Neuronal stem cell (in vitro differentiated cells): ENCODE measurements around the gene JAG2.

Experiments
- DNase-seq: peaks from one replicate; pipeline ENCODE4 v3.0.0-alpha.2; 2013; ENCODE audit warnings: low spot score
- H2AFZ ChIP-seq: one replicate; pipeline ENCODE4 v1.6.1; 2013; ENCODE audit warnings: mild to moderate bottlenecking, low read length, inconsistent platforms
- H2AK5ac ChIP-seq: 2 replicates; pipeline ENCODE4 v1.6.1; 2013; ENCODE audit warnings: low read depth, mild to moderate bottlenecking, inconsistent platforms, low read length, moderate library complexity, mixed read lengths
- H2BK120ac ChIP-seq: 2 replicates; pipeline ENCODE4 v1.6.1; 2013; ENCODE audit warnings: low read depth, mild to moderate bottlenecking, inconsistent platforms, low read length, moderate library complexity, mixed read lengths
- H2BK12ac ChIP-seq: one replicate; pipeline ENCODE4 v1.6.1; 2013; ENCODE audit warnings: low read length, inconsistent platforms
- H2BK15ac ChIP-seq: 2 replicates; pipeline ENCODE4 v1.6.1; 2013; ENCODE audit warnings: mild to moderate bottlenecking, low read length, inconsistent platforms, mixed read lengths
- H2BK5ac ChIP-seq: one replicate; pipeline ENCODE4 v1.6.1; 2013; ENCODE audit warnings: inconsistent platforms, mild to moderate bottlenecking, low read length, moderate library complexity
- H3K14ac ChIP-seq: one replicate; pipeline ENCODE4 v1.6.1; 2013; ENCODE audit warnings: low read length, inconsistent platforms
- H3K18ac ChIP-seq: 2 replicates; pipeline ENCODE4 v1.6.1; 2013; ENCODE audit warnings: low read length, inconsistent platforms
- H3K23ac ChIP-seq: 2 replicates; pipeline ENCODE4 v1.6.1; 2013; ENCODE audit warnings: low read depth, mild to moderate bottlenecking, mixed read lengths, low read length, inconsistent platforms; ENCODE audit not compliant: poor library complexity
- H3K27ac ChIP-seq: replicated peaks from 3 replicates; pipeline ENCODE4 v1.5.1; 2013; ENCODE audit warnings: low read length, inconsistent platforms
- H3K27me3 ChIP-seq, 3 experiments: 2 replicates each; pipeline ENCODE4 v1.6.1; 2013; ENCODE audit warnings: low read length in 3 of 3, mild to moderate bottlenecking in 2 of 3, inconsistent platforms in 1 of 3, low read depth in 1 of 3, mixed read lengths in 1 of 3, moderate library complexity in 1 of 3; ENCODE audit not compliant: control insufficient read depth in 3 of 3, insufficient read depth in 3 of 3
- H3K36me3 ChIP-seq, 2 donors: replicated peaks in 1 of 2; 2 replicates each; pipeline ENCODE4 v1.6.1; 2013; ENCODE audit warnings: low read length in 2 of 2; ENCODE audit not compliant: control insufficient read depth in 2 of 2, insufficient read depth in 2 of 2
- H3K4ac ChIP-seq: 2 replicates; pipeline ENCODE4 v1.6.1; 2013; ENCODE audit warnings: inconsistent platforms, mild to moderate bottlenecking, low read length, moderate library complexity
- H3K4me1 ChIP-seq, 2 donors: 1 replicate in 1 of 2; 2 replicates in 1 of 2; pipeline ENCODE4 v1.6.1; 2013; ENCODE audit warnings: low read length in 2 of 2, low read depth in 1 of 2; ENCODE audit not compliant: control insufficient read depth in 2 of 2, insufficient read depth in 1 of 2
- H3K4me2 ChIP-seq: one replicate; pipeline ENCODE4 v1.6.1; 2013; ENCODE audit warnings: mild to moderate bottlenecking, low read length, inconsistent platforms; ENCODE audit not compliant: insufficient read depth, poor library complexity, severe bottlenecking
- H3K4me3 ChIP-seq, 2 donors: 2 replicates each; pipeline ENCODE4 v1.5.1; 2013; ENCODE audit warnings: low read length in 2 of 2, mild to moderate bottlenecking in 2 of 2, inconsistent platforms in 1 of 2, moderate library complexity in 1 of 2
- H3K79me1 ChIP-seq: one replicate; pipeline ENCODE4 v1.6.1; 2013; ENCODE audit warnings: low read depth, mild to moderate bottlenecking, inconsistent platforms, low read length, moderate library complexity
- H3K9ac ChIP-seq: one replicate; pipeline ENCODE4 v1.6.1; 2013; ENCODE audit warnings: mild to moderate bottlenecking, low read depth, low read length, inconsistent platforms; ENCODE audit not compliant: poor library complexity
- H3K9me3 ChIP-seq, 2 donors: replicated peaks in 1 of 2; 2 replicates each; pipeline versions ENCODE3 to v1.6.1; 2013; ENCODE audit warnings: low read length in 2 of 2, mild to moderate bottlenecking in 2 of 2, inconsistent platforms in 1 of 2, low read depth in 1 of 2, mixed read lengths in 1 of 2, moderate library complexity in 1 of 2; ENCODE audit not compliant: control insufficient read depth in 2 of 2, insufficient read depth in 1 of 2
- H4K8ac ChIP-seq: one replicate; pipeline ENCODE4 v1.6.1; 2013; ENCODE audit warnings: low read depth, mild to moderate bottlenecking, inconsistent platforms, low read length, moderate library complexity
- H4K91ac ChIP-seq: one replicate; pipeline ENCODE4 v1.6.1; 2013; ENCODE audit warnings: low read length, low read depth, mild to moderate bottlenecking, inconsistent platforms; ENCODE audit not compliant: poor library complexity
- WGBS, 2 donors: extraction: QIAGEN DNeasy Blood & Tissue Kit; methylation state at CpG; one replicate each; pipeline ENCODE4 v1.1.7; 2013; ENCODE audit warnings: missing lambda C conversion rate in 2 of 2, mixed read lengths in 1 of 2; ENCODE audit not compliant: insufficient read length in 2 of 2, insufficient replicate concordance in 1 of 2; ENCODE audit errors: extremely low coverage in 2 of 2; 5-methylcytosine and 5-hydroxymethylcytosine counted together

Gene JAG2

GRCh38 chr14:105123064-105123665 lies 45.4 kb downstream of the JAG2 start:
- no peak overlapping the region for H3K23ac ChIP-seq
- no peak overlapping the region for H2BK15ac ChIP-seq
- no CpG with 5 or more reads among the region's 5 CpGs for WGBS, 2 donors
- no peak overlapping the region for H3K4me3 ChIP-seq
- H2AFZ ChIP-seq = no peak overlapping the region
- H3K36me3 ChIP-seq = no peaks in the 10 kb centered on the region
- no peak overlapping the region for H2BK5ac ChIP-seq
- no peak overlapping the region for H3K27ac ChIP-seq
- no peak overlapping the region for H3K14ac ChIP-seq
- no peak overlapping the region for H2BK12ac ChIP-seq
- H2AK5ac ChIP-seq = no peak overlapping the region
- no peak overlapping the region for H3K9ac ChIP-seq
- H3K79me1 ChIP-seq = no peaks in the 10 kb centered on the region
- no peaks in the 10 kb centered on the region for H3K4me1 ChIP-seq
- H3K9me3 ChIP-seq = peaks cover 5 to 9% of the 10 kb centered on the region in 2 donors
- no peak overlapping the region for H2BK120ac ChIP-seq
- H3K4ac ChIP-seq = no peak overlapping the region
- peaks cover 0 to 47% (median 3%) of the 10 kb centered on the region in 3 experiments for H3K27me3 ChIP-seq
- no peak overlapping the region for H4K91ac ChIP-seq
- DNase-seq = no peak
- no peak overlapping the region for H4K8ac ChIP-seq
- no peak overlapping the region for H3K18ac ChIP-seq
- H3K4me2 ChIP-seq = no peak overlapping the region

GRCh38 chr14:105120056-105120455 lies 48.5 kb downstream of the JAG2 start:
- Histone ChIP-seq H2AK5ac (no peak overlapping the region), H3K27me3 (peaks cover 0 to 40% (median 0%) of the 10 kb centered on the region in 3 experiments), H3K4me3 (no peak overlapping the region), H4K8ac (no peak overlapping the region), H3K4ac (no peak overlapping the region), H2BK12ac (no peak overlapping the region), H3K18ac (no peak overlapping the region), H3K4me2 (no peak overlapping the region), H3K79me1 (no peaks in the 10 kb centered on the region), H3K23ac (no peak overlapping the region), H3K27ac (no peak overlapping the region), H3K4me1 (no peaks in the 10 kb centered on the region), H4K91ac (no peak overlapping the region), H2BK120ac (no peak overlapping the region), H2AFZ (no peak overlapping the region), H3K9ac (no peak overlapping the region), H3K14ac (no peak overlapping the region), H3K9me3 (peaks cover 5 to 9% of the 10 kb centered on the region in 2 donors), H3K36me3 (no peaks in the 10 kb centered on the region), H2BK15ac (no peak overlapping the region), H2BK5ac (no peak overlapping the region)
- no CpG with 5 or more reads among the region's 6 CpGs for WGBS, 2 donors
- no peak for DNase-seq

GRCh38 chr14:105119408-105120025 lies 49.1 kb downstream of the JAG2 start:
- peaks cover 0 to 35% (median 0%) of the 10 kb centered on the region in 3 experiments for H3K27me3 ChIP-seq
- H2BK5ac ChIP-seq = no peak overlapping the region
- no peaks in the 10 kb centered on the region for H3K4me1 ChIP-seq
- H3K23ac ChIP-seq = no peak overlapping the region
- no peak overlapping the region for H3K27ac ChIP-seq
- no peak overlapping the region for H3K4me2 ChIP-seq
- H3K9ac ChIP-seq = no peak overlapping the region
- H2AK5ac ChIP-seq = no peak overlapping the region
- no peak overlapping the region for H3K14ac ChIP-seq
- H3K18ac ChIP-seq = no peak overlapping the region
- no peak overlapping the region for H4K8ac ChIP-seq
- no peaks in the 10 kb centered on the region for H3K36me3 ChIP-seq
- no peaks in the 10 kb centered on the region for H3K79me1 ChIP-seq
- H3K4ac ChIP-seq = no peak overlapping the region
- H3K4me3 ChIP-seq = no peak overlapping the region
- H2AFZ ChIP-seq = no peak overlapping the region
- no peak overlapping the region for H2BK15ac ChIP-seq
- WGBS, 2 donors = no CpG with 5 or more reads among the region's 12 CpGs
- no peak for DNase-seq
- no peak overlapping the region for H4K91ac ChIP-seq
- H2BK120ac ChIP-seq = no peak overlapping the region
- H3K9me3 ChIP-seq = peaks cover 5 to 9% of the 10 kb centered on the region in 2 donors
- no peak overlapping the region for H2BK12ac ChIP-seq

GRCh38 chr14:105118646-105119407 lies 49.7 kb downstream of the JAG2 start:
- H3K4ac ChIP-seq = no peak overlapping the region
- H3K9me3 ChIP-seq = peaks cover 5 to 9% of the 10 kb centered on the region in 2 donors
- DNase-seq = no peak
- H3K9ac ChIP-seq = no peak overlapping the region
- H3K27ac ChIP-seq = no peak overlapping the region
- no peak overlapping the region for H3K18ac ChIP-seq
- H3K4me1 ChIP-seq = no peaks in the 10 kb centered on the region
- H2AFZ ChIP-seq = no peak overlapping the region
- H4K91ac ChIP-seq = no peak overlapping the region
- H4K8ac ChIP-seq = no peak overlapping the region
- H2BK15ac ChIP-seq = no peak overlapping the region
- H2BK120ac ChIP-seq = no peak overlapping the region
- no peak overlapping the region for H3K4me2 ChIP-seq
- peaks cover 0 to 29% (median 0%) of the 10 kb centered on the region in 3 experiments for H3K27me3 ChIP-seq
- H3K79me1 ChIP-seq = no peaks in the 10 kb centered on the region
- no peak overlapping the region for H3K4me3 ChIP-seq
- H2BK5ac ChIP-seq = no peak overlapping the region
- no CpG with 5 or more reads among the region's 11 CpGs for WGBS, 2 donors
- no peak overlapping the region for H2AK5ac ChIP-seq
- no peaks in the 10 kb centered on the region for H3K36me3 ChIP-seq
- H3K14ac ChIP-seq = no peak overlapping the region
- no peak overlapping the region for H3K23ac ChIP-seq
- H2BK12ac ChIP-seq = no peak overlapping the region
